Neuronal stem cell (in vitro differentiated cells): ENCODE measurements around the gene DNM3.

Experiments used
- DNase-seq: peaks from one replicate; pipeline ENCODE4 v3.0.0-alpha.2; 2013; ENCODE audit warnings: low spot score
- H2AFZ ChIP-seq: one replicate; pipeline ENCODE4 v1.6.1; 2013; ENCODE audit warnings: mild to moderate bottlenecking, low read length, inconsistent platforms
- H2AK5ac ChIP-seq: 2 replicates; pipeline ENCODE4 v1.6.1; 2013; ENCODE audit warnings: low read depth, mild to moderate bottlenecking, inconsistent platforms, low read length, moderate library complexity, mixed read lengths
- H2BK120ac ChIP-seq: 2 replicates; pipeline ENCODE4 v1.6.1; 2013; ENCODE audit warnings: low read depth, mild to moderate bottlenecking, inconsistent platforms, low read length, moderate library complexity, mixed read lengths
- H2BK12ac ChIP-seq: one replicate; pipeline ENCODE4 v1.6.1; 2013; ENCODE audit warnings: low read length, inconsistent platforms
- H2BK15ac ChIP-seq: 2 replicates; pipeline ENCODE4 v1.6.1; 2013; ENCODE audit warnings: mild to moderate bottlenecking, low read length, inconsistent platforms, mixed read lengths
- H2BK5ac ChIP-seq: one replicate; pipeline ENCODE4 v1.6.1; 2013; ENCODE audit warnings: inconsistent platforms, mild to moderate bottlenecking, low read length, moderate library complexity
- H3K14ac ChIP-seq: one replicate; pipeline ENCODE4 v1.6.1; 2013; ENCODE audit warnings: low read length, inconsistent platforms
- H3K18ac ChIP-seq: 2 replicates; pipeline ENCODE4 v1.6.1; 2013; ENCODE audit warnings: low read length, inconsistent platforms
- H3K23ac ChIP-seq: 2 replicates; pipeline ENCODE4 v1.6.1; 2013; ENCODE audit warnings: low read depth, mild to moderate bottlenecking, mixed read lengths, low read length, inconsistent platforms; ENCODE audit not compliant: poor library complexity
- H3K27ac ChIP-seq: replicated peaks from 3 replicates; pipeline ENCODE4 v1.5.1; 2013; ENCODE audit warnings: low read length, inconsistent platforms
- H3K27me3 ChIP-seq, 3 experiments: 2 replicates each; pipeline ENCODE4 v1.6.1; 2013; ENCODE audit warnings: low read length in 3 of 3, mild to moderate bottlenecking in 2 of 3, inconsistent platforms in 1 of 3, low read depth in 1 of 3, mixed read lengths in 1 of 3, moderate library complexity in 1 of 3; ENCODE audit not compliant: control insufficient read depth in 3 of 3, insufficient read depth in 3 of 3
- H3K36me3 ChIP-seq, 2 donors: replicated peaks in 1 of 2; 2 replicates each; pipeline ENCODE4 v1.6.1; 2013; ENCODE audit warnings: low read length in 2 of 2; ENCODE audit not compliant: control insufficient read depth in 2 of 2, insufficient read depth in 2 of 2
- H3K4ac ChIP-seq: 2 replicates; pipeline ENCODE4 v1.6.1; 2013; ENCODE audit warnings: inconsistent platforms, mild to moderate bottlenecking, low read length, moderate library complexity
- H3K4me1 ChIP-seq, 2 donors: 1 replicate in 1 of 2; 2 replicates in 1 of 2; pipeline ENCODE4 v1.6.1; 2013; ENCODE audit warnings: low read length in 2 of 2, low read depth in 1 of 2; ENCODE audit not compliant: control insufficient read depth in 2 of 2, insufficient read depth in 1 of 2
- H3K4me2 ChIP-seq: one replicate; pipeline ENCODE4 v1.6.1; 2013; ENCODE audit warnings: mild to moderate bottlenecking, low read length, inconsistent platforms; ENCODE audit not compliant: insufficient read depth, poor library complexity, severe bottlenecking
- H3K4me3 ChIP-seq, 2 donors: 2 replicates each; pipeline ENCODE4 v1.5.1; 2013; ENCODE audit warnings: low read length in 2 of 2, mild to moderate bottlenecking in 2 of 2, inconsistent platforms in 1 of 2, moderate library complexity in 1 of 2
- H3K79me1 ChIP-seq: one replicate; pipeline ENCODE4 v1.6.1; 2013; ENCODE audit warnings: low read depth, mild to moderate bottlenecking, inconsistent platforms, low read length, moderate library complexity
- H3K9ac ChIP-seq: one replicate; pipeline ENCODE4 v1.6.1; 2013; ENCODE audit warnings: mild to moderate bottlenecking, low read depth, low read length, inconsistent platforms; ENCODE audit not compliant: poor library complexity
- H3K9me3 ChIP-seq, 2 donors: replicated peaks in 1 of 2; 2 replicates each; pipeline versions ENCODE3 to v1.6.1; 2013; ENCODE audit warnings: low read length in 2 of 2, mild to moderate bottlenecking in 2 of 2, inconsistent platforms in 1 of 2, low read depth in 1 of 2, mixed read lengths in 1 of 2, moderate library complexity in 1 of 2; ENCODE audit not compliant: control insufficient read depth in 2 of 2, insufficient read depth in 1 of 2
- H4K8ac ChIP-seq: one replicate; pipeline ENCODE4 v1.6.1; 2013; ENCODE audit warnings: low read depth, mild to moderate bottlenecking, inconsistent platforms, low read length, moderate library complexity
- H4K91ac ChIP-seq: one replicate; pipeline ENCODE4 v1.6.1; 2013; ENCODE audit warnings: low read length, low read depth, mild to moderate bottlenecking, inconsistent platforms; ENCODE audit not compliant: poor library complexity
- WGBS, 2 donors: extraction: QIAGEN DNeasy Blood & Tissue Kit; methylation state at CpG; one replicate each; pipeline ENCODE4 v1.1.7; 2013; ENCODE audit warnings: missing lambda C conversion rate in 2 of 2, mixed read lengths in 1 of 2; ENCODE audit not compliant: insufficient read length in 2 of 2, insufficient replicate concordance in 1 of 2; ENCODE audit errors: extremely low coverage in 2 of 2; 5-methylcytosine and 5-hydroxymethylcytosine counted together

DNM3 gene

GRCh38 chr1:171937938-171938337 is 96.6 kb downstream of the DNM3 start:
- Histone ChIP-seq H3K23ac (no peak overlapping the region), H3K4me2 (no peak overlapping the region), H2AK5ac (no peak overlapping the region), H4K91ac (no peak overlapping the region), H2BK5ac (no peak overlapping the region), H3K9ac (no peak overlapping the region), H3K79me1 (no peaks in the 10 kb centered on the region), H2AFZ (no peak overlapping the region), H3K9me3 (no peaks in the 10 kb centered on the region), H3K4me3 (no peak overlapping the region), H3K27me3 (no peaks in the 10 kb centered on the region), H3K18ac (no peak overlapping the region), H3K4ac (no peak overlapping the region), H3K4me1 (peaks cover 0 to 1% of the 10 kb centered on the region in 2 donors), H3K36me3 (no peaks in the 10 kb centered on the region), H2BK12ac (no peak overlapping the region), H4K8ac (no peak overlapping the region), H3K14ac (no peak overlapping the region), H3K27ac (no peak overlapping the region), H2BK15ac (no peak overlapping the region), H2BK120ac (no peak overlapping the region)
- DNase-seq: no peak
- no CpG with 5 or more reads among the region's 1 CpG for WGBS, 2 donors

- WGBS, 2 donors: no CpG with 5 or more reads among the region's 4 CpGs
- H3K4me1 ChIP-seq: peaks cover 0 to 1% of the 10 kb centered on the region in 2 donors
- no peaks in the 10 kb centered on the region for H3K36me3 ChIP-seq
- H3K4ac ChIP-seq: no peak overlapping the region
- no peak overlapping the region for H3K4me3 ChIP-seq
- no peak overlapping the region for H2AK5ac ChIP-seq
- no peak overlapping the region for H4K8ac ChIP-seq
- H3K27me3 ChIP-seq: no peaks in the 10 kb centered on the region
- no peak overlapping the region for H3K27ac ChIP-seq
- no peak overlapping the region for H4K91ac ChIP-seq
- H2AFZ ChIP-seq: peak overlapping the region; percentile 36
- H3K9ac ChIP-seq: no peak overlapping the region
- H3K18ac ChIP-seq: no peak overlapping the region
- H2BK120ac ChIP-seq: no peak overlapping the region
- H3K4me2 ChIP-seq: no peak overlapping the region
- no peak for DNase-seq
- no peak overlapping the region for H3K14ac ChIP-seq
- no peak overlapping the region for H2BK12ac ChIP-seq
- H2BK5ac ChIP-seq: no peak overlapping the region
- no peak overlapping the region for H2BK15ac ChIP-seq
- no peaks in the 10 kb centered on the region for H3K9me3 ChIP-seq
- no peaks in the 10 kb centered on the region for H3K79me1 ChIP-seq
- no peak overlapping the region for H3K23ac ChIP-seq
Observed at GRCh38 chr1:171939740-171940139, 98.4 kb downstream of the DNM3 start.

GRCh38 chr1:171940368-171940767 is 99.1 kb downstream of the DNM3 start:
- no peak for DNase-seq
- Histone ChIP-seq H4K91ac (no peak overlapping the region), H3K36me3 (no peaks in the 10 kb centered on the region), H3K27me3 (no peaks in the 10 kb centered on the region), H2AK5ac (no peak overlapping the region), H2BK12ac (no peak overlapping the region), H3K14ac (no peak overlapping the region), H3K4ac (no peak overlapping the region), H3K4me1 (peaks cover 0 to 1% of the 10 kb centered on the region in 2 donors), H3K18ac (no peak overlapping the region), H4K8ac (no peak overlapping the region), H2BK15ac (no peak overlapping the region), H2BK120ac (no peak overlapping the region), H3K9ac (no peak overlapping the region), H3K9me3 (no peaks in the 10 kb centered on the region), H2AFZ (no peak overlapping the region), H3K79me1 (no peaks in the 10 kb centered on the region), H2BK5ac (no peak overlapping the region), H3K27ac (no peak overlapping the region), H3K4me3 (no peak overlapping the region), H3K4me2 (no peak overlapping the region), H3K23ac (no peak overlapping the region)

- H2AFZ ChIP-seq: no peak overlapping the region
- H3K9ac ChIP-seq: no peak overlapping the region
- no peak overlapping the region for H3K23ac ChIP-seq
- WGBS, 2 donors: no CpG with 5 or more reads among the region's 1 CpG
- no peak overlapping the region for H3K14ac ChIP-seq
- H3K18ac ChIP-seq: no peak overlapping the region
- no peak overlapping the region for H3K4ac ChIP-seq
- H3K9me3 ChIP-seq: no peaks in the 10 kb centered on the region
- H2BK5ac ChIP-seq: no peak overlapping the region
- no peak overlapping the region for H3K4me2 ChIP-seq
- peaks cover 0 to 1% of the 10 kb centered on the region in 2 donors for H3K4me1 ChIP-seq
- no peak for DNase-seq
- H2BK12ac ChIP-seq: no peak overlapping the region
- H4K8ac ChIP-seq: no peak overlapping the region
- H2BK120ac ChIP-seq: no peak overlapping the region
- H3K79me1 ChIP-seq: no peaks in the 10 kb centered on the region
- H3K36me3 ChIP-seq: no peaks in the 10 kb centered on the region
- no peak overlapping the region for H2BK15ac ChIP-seq
- no peaks in the 10 kb centered on the region for H3K27me3 ChIP-seq
- no peak overlapping the region for H3K4me3 ChIP-seq
- no peak overlapping the region for H3K27ac ChIP-seq
- no peak overlapping the region for H4K91ac ChIP-seq
- no peak overlapping the region for H2AK5ac ChIP-seq
Observed at GRCh38 chr1:171941920-171942319, 100.6 kb downstream of the DNM3 start.
